ENCODE results near the gene TEDC1.

- TF ChIP-seq, protein P1, sequence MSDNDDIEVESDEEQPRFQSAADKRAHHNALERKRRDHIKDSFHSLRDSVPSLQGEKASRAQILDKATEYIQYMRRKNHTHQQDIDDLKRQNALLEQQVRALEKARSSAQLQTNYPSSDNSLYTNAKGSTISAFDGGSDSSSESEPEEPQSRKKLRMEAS (IDR thresholded peaks at IDR 0.05): no peak
- no peak for TF ChIP-seq CREB1 (IDR thresholded peaks at IDR 0.05; ENCODE audit: low read depth)
- TF ChIP-seq YY1 (IDR thresholded peaks at IDR 0.05; ENCODE audit: low read depth): no peak
- TF ChIP-seq TAF1 (IDR thresholded peaks at IDR 0.05; ENCODE audit: low read depth): no peak
- no peak for TF ChIP-seq NFIC (IDR thresholded peaks at IDR 0.05)
- no peak for TF ChIP-seq USF1 (IDR thresholded peaks at IDR 0.05)
- no peak for TF ChIP-seq TCF12 (IDR thresholded peaks at IDR 0.05; ENCODE audit: low read depth)
Measured at GRCh38 chr14:105444859-105445258, 46.2 kb upstream of the TEDC1 start.
